HepG2 (cell line): Measurements from ENCODE around the gene LRRC42. TPM values are rescaled to one million over a fixed set of nuclear protein-coding genes. Genes with fewer than 3 reads are reported as not detected.

Source experiments
- EP300 ChIP-seq, 3 experiments: sonication (generic) in 1 of 3; formaldehyde crosslinking in 1 of 3; IDR thresholded peaks; 2 replicates each; pipeline versions ENCODE4 v1.5.1 to v1.6.1; 2011 to 2020; ENCODE audit warnings: low read depth in 2 of 3, low read length in 2 of 3, borderline replicate concordance in 1 of 3, improper control_type of control experiment in 1 of 3, mild to moderate bottlenecking in 1 of 3, missing genetic modification reagents in 1 of 3, moderate library complexity in 1 of 3
- GLMP ChIP-seq: sonication (generic); formaldehyde crosslinking; IDR thresholded peaks from 2 replicates; pipeline ENCODE4 v1.9.0; 2021; ENCODE audit warnings: missing genetic modification reagents, mild to moderate bottlenecking, borderline replicate concordance
- HDAC1 ChIP-seq: sonication (generic); formaldehyde crosslinking; IDR thresholded peaks from 2 replicates; pipeline ENCODE4 v1.5.1; 2020; ENCODE audit warnings: mild to moderate bottlenecking, missing genetic modification reagents
- HMG20B ChIP-seq: conservative IDR thresholded peaks from 2 replicates; pipeline ENCODE4 v1.6.1; 2016; ENCODE audit warnings: missing genetic modification reagents, missing compliant biosample characterization
- KLF12 ChIP-seq: sonication (generic); formaldehyde crosslinking; IDR thresholded peaks from 2 replicates; pipeline ENCODE4 v1.4.0; 2020; ENCODE audit warnings: missing genetic modification reagents, borderline replicate concordance
- NR2F6 ChIP-seq, 2 experiments: IDR thresholded peaks; 2 replicates each; pipeline ENCODE4 v1.6.1; 2016; ENCODE audit warnings: antibody characterized with exemption in 1 of 2, mild to moderate bottlenecking in 1 of 2
- SMAD9 ChIP-seq: sonication (generic); formaldehyde crosslinking; IDR thresholded peaks from 2 replicates; pipeline ENCODE4 v1.5.1; 2020; ENCODE audit warnings: mild to moderate bottlenecking, missing genetic modification reagents
- SOX13 ChIP-seq, 3 experiments: fragments of 450-650 bp in 1 of 3; sonication (generic) in 1 of 3; formaldehyde crosslinking in 1 of 3; IDR thresholded peaks in 2 of 3; conservative IDR thresholded peaks in 1 of 3; 2 replicates each; pipeline versions ENCODE4 v1.5.0 to v1.6.1; 2016 to 2020; ENCODE audit warnings: antibody characterized with exemption in 1 of 3, mild to moderate bottlenecking in 1 of 3, missing compliant biosample characterization in 1 of 3, missing genetic modification reagents in 1 of 3, moderate library complexity in 1 of 3
- TBX2 ChIP-seq: sonication (generic); formaldehyde crosslinking; IDR thresholded peaks from 2 replicates; pipeline ENCODE4 v1.5.0; 2020; ENCODE audit warnings: missing genetic modification reagents, mild to moderate bottlenecking, borderline replicate concordance
- TFDP1 ChIP-seq: IDR thresholded peaks from 2 replicates; pipeline ENCODE4 v1.6.1; 2016; ENCODE audit warnings: missing compliant biosample characterization, missing genetic modification reagents, borderline replicate concordance
- ZBTB10 ChIP-seq: sonication (generic); formaldehyde crosslinking; IDR thresholded peaks from 2 replicates; pipeline ENCODE4 v1.4.0; 2020; ENCODE audit warnings: missing genetic modification reagents, borderline replicate concordance
- ZNF275 ChIP-seq: sonication (generic); formaldehyde crosslinking; IDR thresholded peaks from 2 replicates; pipeline ENCODE4 v1.8.0; 2022; ENCODE audit warnings: missing genetic modification reagents, mild to moderate bottlenecking, inconsistent platforms, borderline replicate concordance
- polyA plus RNA-seq, 8 experiments: library from polyadenylated mRNA; depleted of rRNA in 3 of 8; stranded (reverse) in 7 of 8; unstranded in 1 of 8; fragments of >200 nt; fragmentation: Illumina TruSeq in 4 of 8; extraction: Trizol in 4 of 8; gene quantifications; 2 replicates each; pipeline versions ENCODE4 v1.2.1 to v1.2.3, GENCODE V29; 2011 to 2016; ENCODE audit warnings: low read depth in 4 of 8, missing spikeins in 1 of 8, mixed read lengths in 1 of 8; ENCODE audit not compliant: insufficient read depth in 1 of 8
- total RNA-seq, 5 experiments: library from RNA; depleted of rRNA; stranded (reverse); fragments of >200 nt; fragmentation: Illumina TruSeq; extraction: Trizol; gene quantifications; 2 replicates each; pipeline ENCODE4 v1.2.3, GENCODE V29; 2016; ENCODE audit warnings: low read depth in 1 of 5
- TF ChIP-seq, protein P1 (sequence below): sonication (generic); formaldehyde crosslinking; IDR thresholded peaks from 2 replicates; pipeline ENCODE4 v1.5.1; 2020; ENCODE audit warnings: mild to moderate bottlenecking, missing genetic modification reagents, borderline replicate concordance
- TF ChIP-seq, protein P2 (sequence below): sonication (generic); IDR thresholded peaks from 2 replicates; pipeline ENCODE4 v1.6.1; 2016; ENCODE audit warnings: low read depth, borderline replicate concordance

LRRC42 gene
- total and polyA plus RNA-seq, 2 of the 13 experiments (the other 11 are each of a cell fraction or from before 2014, with no cell fraction given) = 30.6 to 43.6 TPM

GRCh38 chr1:53909946-53910345, 36.2 kb upstream of the LRRC42 start (continued):
- TF ChIP-seq, protein P1, sequence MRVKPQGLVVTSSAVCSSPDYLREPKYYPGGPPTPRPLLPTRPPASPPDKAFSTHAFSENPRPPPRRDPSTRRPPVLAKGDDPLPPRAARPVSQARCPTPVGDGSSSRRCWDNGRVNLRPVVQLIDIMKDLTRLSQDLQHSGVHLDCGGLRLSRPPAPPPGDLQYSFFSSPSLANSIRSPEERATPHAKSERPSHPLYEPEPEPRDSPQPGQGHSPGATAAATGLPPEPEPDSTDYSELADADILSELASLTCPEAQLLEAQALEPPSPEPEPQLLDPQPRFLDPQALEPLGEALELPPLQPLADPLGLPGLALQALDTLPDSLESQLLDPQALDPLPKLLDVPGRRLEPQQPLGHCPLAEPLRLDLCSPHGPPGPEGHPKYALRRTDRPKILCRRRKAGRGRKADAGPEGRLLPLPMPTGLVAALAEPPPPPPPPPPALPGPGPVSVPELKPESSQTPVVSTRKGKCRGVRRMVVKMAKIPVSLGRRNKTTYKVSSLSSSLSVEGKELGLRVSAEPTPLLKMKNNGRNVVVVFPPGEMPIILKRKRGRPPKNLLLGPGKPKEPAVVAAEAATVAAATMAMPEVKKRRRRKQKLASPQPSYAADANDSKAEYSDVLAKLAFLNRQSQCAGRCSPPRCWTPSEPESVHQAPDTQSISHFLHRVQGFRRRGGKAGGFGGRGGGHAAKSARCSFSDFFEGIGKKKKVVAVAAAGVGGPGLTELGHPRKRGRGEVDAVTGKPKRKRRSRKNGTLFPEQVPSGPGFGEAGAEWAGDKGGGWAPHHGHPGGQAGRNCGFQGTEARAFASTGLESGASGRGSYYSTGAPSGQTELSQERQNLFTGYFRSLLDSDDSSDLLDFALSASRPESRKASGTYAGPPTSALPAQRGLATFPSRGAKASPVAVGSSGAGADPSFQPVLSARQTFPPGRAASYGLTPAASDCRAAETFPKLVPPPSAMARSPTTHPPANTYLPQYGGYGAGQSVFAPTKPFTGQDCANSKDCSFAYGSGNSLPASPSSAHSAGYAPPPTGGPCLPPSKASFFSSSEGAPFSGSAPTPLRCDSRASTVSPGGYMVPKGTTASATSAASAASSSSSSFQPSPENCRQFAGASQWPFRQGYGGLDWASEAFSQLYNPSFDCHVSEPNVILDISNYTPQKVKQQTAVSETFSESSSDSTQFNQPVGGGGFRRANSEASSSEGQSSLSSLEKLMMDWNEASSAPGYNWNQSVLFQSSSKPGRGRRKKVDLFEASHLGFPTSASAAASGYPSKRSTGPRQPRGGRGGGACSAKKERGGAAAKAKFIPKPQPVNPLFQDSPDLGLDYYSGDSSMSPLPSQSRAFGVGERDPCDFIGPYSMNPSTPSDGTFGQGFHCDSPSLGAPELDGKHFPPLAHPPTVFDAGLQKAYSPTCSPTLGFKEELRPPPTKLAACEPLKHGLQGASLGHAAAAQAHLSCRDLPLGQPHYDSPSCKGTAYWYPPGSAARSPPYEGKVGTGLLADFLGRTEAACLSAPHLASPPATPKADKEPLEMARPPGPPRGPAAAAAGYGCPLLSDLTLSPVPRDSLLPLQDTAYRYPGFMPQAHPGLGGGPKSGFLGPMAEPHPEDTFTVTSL (CRISPR knock-in tag) = no peak
- peak; percentile 97 for TF ChIP-seq HMG20B
- no peak for TF ChIP-seq ZBTB10 (CRISPR knock-in tag)
- TF ChIP-seq HDAC1 (CRISPR knock-in tag) = peak; percentile 24; the same call in 1 of the 2 replicates
- no peak for TF ChIP-seq GLMP (CRISPR knock-in tag)
- TF ChIP-seq TBX2 (CRISPR knock-in tag) = peak; percentile 28; the same call in 1 of the 2 replicates
- TF ChIP-seq ZNF275 (CRISPR knock-in tag) = no peak
- no peak for TF ChIP-seq KLF12
- no peak for TF ChIP-seq TFDP1 (CRISPR knock-in tag)
- TF ChIP-seq NR2F6 (IDR thresholded peaks at IDR 0.05) = peak; percentile 81
- peak; percentile 81 for TF ChIP-seq NR2F6 (CRISPR knock-in tag; IDR thresholded peaks at IDR 0.05)
- TF ChIP-seq SOX13 (IDR thresholded peaks at IDR 0.05) = no peak
- TF ChIP-seq SOX13 (CRISPR knock-in tag; conservative IDR thresholded peaks at IDR 0.05 in 1 of 2, IDR thresholded peaks at IDR 0.05 in 1 of 2) = peak in 1 of 2 experiments; percentile 29; a peak in 1 of 4 replicates
- TF ChIP-seq SMAD9 (CRISPR knock-in tag) = no peak
- TF ChIP-seq, protein P2, sequence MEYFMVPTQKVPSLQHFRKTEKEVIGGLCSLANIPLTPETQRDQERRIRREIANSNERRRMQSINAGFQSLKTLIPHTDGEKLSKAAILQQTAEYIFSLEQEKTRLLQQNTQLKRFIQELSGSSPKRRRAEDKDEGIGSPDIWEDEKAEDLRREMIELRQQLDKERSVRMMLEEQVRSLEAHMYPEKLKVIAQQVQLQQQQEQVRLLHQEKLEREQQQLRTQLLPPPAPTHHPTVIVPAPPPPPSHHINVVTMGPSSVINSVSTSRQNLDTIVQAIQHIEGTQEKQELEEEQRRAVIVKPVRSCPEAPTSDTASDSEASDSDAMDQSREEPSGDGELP = peak; percentile 78; the same call in 1 of the 2 replicates
- TF ChIP-seq EP300 (IDR thresholded peaks at IDR 0.05; ENCODE audit: low read depth in 2 of 2, low read length in 2 of 2) = no peak
- TF ChIP-seq EP300 (CRISPR knock-in tag; IDR thresholded peaks at IDR 0.05; ENCODE audit: borderline replicate concordance) = peak; percentile 39; the same call in 1 of the 2 replicates
